HFF-Myc (cell line): ENCODE results near the gene UBE2U.
"Not testable (repeated sequence)": the region's sequence is repeated elsewhere in the genome, so short reads cannot be mapped to it uniquely, and the experiment has no call there.

Experiments used
- DNase-seq: peaks from one replicate; pipeline ENCODE4 v3.0.0-alpha.2; 2011; ENCODE audit warnings: low read depth; ENCODE audit errors: extremely low read depth
- H3K4me3 ChIP-seq: replicated peaks from 2 replicates; pipeline ENCODE4 v1.5.1; 2011; ENCODE audit warnings: low read depth, mild to moderate bottlenecking, control low read depth, low read length
- CTCF ChIP-seq: IDR thresholded peaks from 2 replicates; pipeline ENCODE4 v1.5.1; 2012; ENCODE audit warnings: mild to moderate bottlenecking, low read depth, low read length, control low read depth; ENCODE audit errors: missing control alignments

The UBE2U gene

DNA sequence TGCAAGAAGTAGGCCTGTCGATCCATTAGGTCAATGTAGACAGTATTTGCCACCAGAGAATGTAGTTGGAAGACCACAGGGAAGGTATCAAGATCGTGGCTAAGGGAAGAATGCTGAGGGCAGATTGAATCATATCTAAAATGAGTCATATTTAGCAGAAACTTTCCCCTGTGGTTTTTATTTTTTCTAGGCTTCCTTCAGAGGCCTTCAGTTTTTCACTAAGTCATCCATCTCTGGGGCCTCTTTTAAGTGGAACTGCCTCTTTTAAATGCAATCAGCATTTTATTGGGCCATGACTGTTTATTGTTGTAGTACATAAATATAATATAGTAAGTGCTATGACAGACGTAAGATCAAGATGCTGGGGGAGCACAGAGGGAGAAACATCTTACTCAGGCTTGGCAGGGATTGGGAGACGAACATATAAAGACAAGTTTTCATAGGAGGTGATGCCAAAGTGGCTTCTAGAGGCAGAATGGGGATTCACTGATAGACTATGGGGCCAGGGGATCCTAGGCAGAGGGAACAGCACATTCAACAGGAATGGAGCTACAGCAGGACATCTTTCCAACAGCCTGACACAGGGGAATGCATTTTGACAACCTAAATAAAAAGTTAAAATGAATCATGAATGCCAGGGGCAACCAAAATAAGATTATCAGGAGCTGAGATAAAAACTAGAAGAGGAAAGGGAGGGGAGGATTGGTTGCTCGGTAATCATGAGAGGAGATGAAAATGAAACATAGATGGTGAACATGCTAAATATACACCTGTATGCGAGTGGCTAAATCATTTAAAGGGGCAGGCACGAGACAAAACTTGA, 20.1 kb downstream of the UBE2U start:
- H3K4me3 ChIP-seq, result no peak overlapping the region
- no peak for TF ChIP-seq CTCF
- DNase-seq, result peak; percentile 35

DNA sequence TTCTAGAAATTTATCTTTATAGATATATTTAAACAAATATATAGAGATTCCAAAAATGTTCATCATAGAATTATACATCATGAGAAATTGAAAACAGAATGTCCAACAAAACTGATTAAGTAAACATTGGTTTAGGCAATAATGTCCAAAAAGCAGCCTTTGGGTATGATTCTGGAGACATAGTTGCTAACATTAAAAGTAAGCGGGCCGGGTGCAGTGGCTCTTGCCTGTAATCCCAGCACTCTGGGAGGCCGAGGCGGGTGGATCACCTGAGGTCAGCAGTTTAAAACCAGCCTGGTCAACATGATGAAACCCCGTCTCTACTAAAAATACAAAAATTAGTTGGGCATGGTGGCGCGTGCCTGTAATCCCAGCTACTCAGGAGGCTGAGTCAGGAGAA, 20.8 kb downstream of the UBE2U start:
- not testable (repeated sequence) for H3K4me3 ChIP-seq, DNase-seq

DNA sequence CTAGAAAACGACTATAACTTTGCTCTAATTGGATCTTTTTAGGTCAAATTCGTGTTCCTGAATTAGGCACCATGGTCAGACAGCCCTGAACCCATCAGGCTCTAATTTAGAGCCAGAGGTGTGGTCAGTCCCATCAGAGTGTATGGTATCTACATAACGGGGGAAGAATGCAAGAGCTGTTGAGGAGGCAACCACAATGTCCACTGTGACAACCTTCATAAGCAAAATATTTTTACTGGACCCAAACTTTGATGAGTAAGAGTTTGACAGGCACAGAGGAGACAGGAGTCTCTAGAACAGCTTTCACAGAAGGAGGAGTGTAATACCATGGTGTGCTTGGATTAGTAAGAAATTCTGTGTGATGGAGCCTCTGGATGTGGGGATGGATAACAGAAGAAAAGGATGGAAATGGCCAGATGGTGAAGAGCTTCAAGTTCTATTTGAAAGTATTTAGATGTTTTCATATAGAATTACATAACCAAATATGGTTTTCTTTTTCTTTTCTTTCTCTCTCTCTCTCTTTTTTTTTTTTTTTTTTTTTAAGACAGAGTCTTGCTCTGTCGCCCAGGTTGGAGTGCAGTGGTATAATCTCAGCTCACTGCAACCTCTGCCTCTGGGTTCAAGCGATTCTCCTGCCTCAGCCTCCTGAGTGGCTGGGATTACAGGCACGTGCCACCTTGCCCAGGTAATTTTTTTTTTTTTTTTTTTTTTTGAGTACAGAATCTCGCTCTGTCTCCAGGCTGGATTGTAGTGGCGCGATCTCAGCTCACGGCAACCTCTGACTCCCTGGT, 24.9 kb downstream of the UBE2U start:
- TF ChIP-seq CTCF, result no peak
- no peak overlapping the region for H3K4me3 ChIP-seq
- no peak for DNase-seq

DNA sequence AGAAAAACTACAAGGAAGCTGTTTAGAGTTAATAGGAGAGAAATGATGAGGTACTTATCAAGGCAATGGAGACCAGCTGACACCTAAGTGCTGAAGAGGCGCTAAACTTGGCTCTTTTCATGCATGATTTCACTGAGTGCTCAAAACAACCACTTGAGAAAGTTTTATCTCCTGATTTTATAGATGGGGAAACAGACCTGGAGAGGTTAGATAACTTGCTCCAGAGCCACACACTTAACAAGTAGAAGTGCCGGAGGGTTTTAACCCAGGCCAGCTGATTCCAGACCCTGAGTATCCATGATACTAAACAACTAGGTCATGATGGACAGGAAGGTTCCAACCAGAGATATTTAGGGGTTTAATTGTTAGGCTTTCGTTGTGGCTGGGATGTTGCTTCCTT, 25.9 kb downstream of the UBE2U start:
- no peak for TF ChIP-seq CTCF
- H3K4me3 ChIP-seq, result no peak overlapping the region
- DNase-seq, result no peak

- DNase-seq, result no peak
- no peak overlapping the region for H3K4me3 ChIP-seq
- TF ChIP-seq CTCF, result no peak
Measured at GRCh38 chr1:64231153-64231552, 27.7 kb downstream of the UBE2U start.

DNA sequence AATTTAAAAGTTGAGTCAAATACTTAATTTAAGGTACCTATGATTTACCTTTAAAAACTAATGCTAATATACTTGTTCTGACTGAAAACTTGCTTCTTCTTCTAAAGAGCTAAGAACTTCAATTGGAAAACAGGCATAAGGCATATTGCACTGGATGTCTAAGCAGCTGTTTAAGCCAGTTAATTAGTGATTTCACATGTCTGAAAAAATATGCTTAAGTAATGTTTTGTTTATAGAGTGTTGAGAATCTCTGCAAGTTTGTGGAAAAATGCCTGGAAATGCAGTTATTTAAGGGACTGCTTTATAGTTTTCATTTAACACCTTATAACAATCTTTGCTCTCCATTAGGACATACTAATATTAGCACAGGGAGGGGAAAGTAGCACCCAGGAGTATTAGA, 28.2 kb downstream of the UBE2U start:
- no peak overlapping the region for H3K4me3 ChIP-seq
- TF ChIP-seq CTCF, result no peak
- DNase-seq, result no peak

DNA sequence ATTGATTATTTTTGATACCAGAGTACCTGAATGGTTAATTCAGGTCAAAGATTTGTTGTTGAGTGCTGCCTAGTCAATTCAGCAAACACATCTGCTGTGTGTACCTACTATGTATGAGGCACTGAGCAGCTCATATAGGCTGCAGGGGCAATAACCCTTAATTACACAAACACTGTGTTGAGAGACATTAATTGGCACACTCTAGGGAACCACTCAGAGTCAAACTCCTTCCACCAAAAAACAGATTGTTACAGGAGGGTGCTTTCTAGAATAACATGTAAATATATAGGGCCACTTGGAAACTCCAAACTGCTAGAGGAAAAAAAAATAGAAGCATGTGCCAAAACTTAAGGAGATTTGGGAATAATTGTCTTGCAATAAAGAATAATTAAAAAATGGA, 31.3 kb downstream of the UBE2U start:
- no peak overlapping the region for H3K4me3 ChIP-seq
- DNase-seq, result no peak
- no peak for TF ChIP-seq CTCF
